Upper lobe of left lung (tissue), 4 donors: Measurements from ENCODE around the gene INPP4B.

Experiments used
- CTCF ChIP-seq, 6 experiments: fragments of 450-650 bp in 4 of 6; fragments of 200-600 bp in 2 of 6; sonication (generic) in 2 of 6; IDR thresholded peaks; one replicate each; pipeline ENCODE4 v1.5.1; 2016 to 2019; ENCODE audit warnings: antibody characterized with exemption in 6 of 6
- POLR2AphosphoS5 ChIP-seq, 2 donors: sonication (generic); formaldehyde crosslinking; IDR thresholded peaks; one replicate each; pipeline ENCODE4 v1.5.1; 2017; ENCODE audit warnings: antibody characterized with exemption in 2 of 2

GRCh38 chr4:142203505-142203904, 642.6 kb downstream of the INPP4B start:
- no peak for TF ChIP-seq CTCF (IDR thresholded peaks at IDR 0.05)
- no peak for TF ChIP-seq POLR2AphosphoS5 (IDR thresholded peaks at IDR 0.05)
